Activated CD4-positive, CD25-positive, alpha-beta regulatory T cell (primary cell): ENCODE data around the gene TRIP10.

Experiments
- DNase-seq, 4 experiments: peaks; one replicate each; lab custom pipeline; 2025; lab: John Stamatoyannopoulos, UW

Gene TRIP10

DNA sequence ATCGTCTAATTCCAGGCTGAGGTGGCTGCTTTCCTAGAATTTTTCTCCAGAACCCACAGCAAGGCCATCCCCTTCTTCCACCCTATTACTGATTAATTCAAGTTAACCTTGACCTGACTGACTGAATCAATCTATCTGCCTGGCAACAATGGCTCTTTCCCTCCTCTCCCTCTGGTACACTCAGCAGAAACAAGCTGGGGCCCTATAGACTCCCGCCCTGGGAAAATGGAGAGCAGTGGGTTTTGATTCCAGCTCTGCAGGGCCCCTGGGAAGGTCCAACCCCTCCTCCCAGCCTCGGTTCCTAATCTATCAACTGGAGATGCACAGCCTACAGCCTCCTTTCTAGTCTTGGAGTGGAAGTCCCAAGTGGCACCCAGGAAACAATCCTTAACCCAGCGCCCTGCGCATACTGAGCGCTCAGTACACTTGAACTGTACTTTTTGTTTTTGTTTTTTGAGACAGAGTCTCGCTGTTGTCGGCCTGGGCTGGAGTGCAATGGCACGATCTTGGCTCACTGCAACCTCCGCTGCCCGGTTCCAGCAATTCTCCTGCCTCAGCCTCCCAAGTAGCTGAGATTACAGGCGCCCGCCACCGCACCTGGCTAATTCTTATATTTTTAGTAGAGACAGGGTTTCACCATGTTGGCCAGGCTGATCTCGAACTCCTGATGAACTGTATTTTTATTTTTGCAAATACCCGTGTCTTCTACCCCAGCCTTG lies 13.8 kb upstream of the TRIP10 start:
- no peak for DNase-seq

DNA sequence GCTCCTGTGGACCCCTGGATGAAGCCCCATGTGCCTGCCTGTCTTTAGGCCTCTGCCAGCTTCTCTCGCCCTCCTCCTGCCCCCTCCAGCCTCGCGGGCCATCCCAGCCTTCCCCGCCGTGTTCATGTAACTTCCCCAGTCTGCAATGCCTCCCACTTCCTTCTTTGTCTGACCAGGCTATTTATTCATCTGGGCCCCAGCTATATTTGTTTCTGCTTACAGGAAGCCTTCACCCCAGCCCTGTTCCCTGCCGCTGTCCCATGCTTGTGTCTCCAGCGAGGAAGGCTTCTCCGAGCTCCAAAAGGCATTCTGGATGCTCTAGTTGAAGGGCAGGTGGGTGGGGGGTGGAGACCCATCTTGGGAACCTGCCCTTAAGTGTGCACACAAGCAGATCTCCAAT lies 11.1 kb upstream of the TRIP10 start:
- no peak for DNase-seq

DNA sequence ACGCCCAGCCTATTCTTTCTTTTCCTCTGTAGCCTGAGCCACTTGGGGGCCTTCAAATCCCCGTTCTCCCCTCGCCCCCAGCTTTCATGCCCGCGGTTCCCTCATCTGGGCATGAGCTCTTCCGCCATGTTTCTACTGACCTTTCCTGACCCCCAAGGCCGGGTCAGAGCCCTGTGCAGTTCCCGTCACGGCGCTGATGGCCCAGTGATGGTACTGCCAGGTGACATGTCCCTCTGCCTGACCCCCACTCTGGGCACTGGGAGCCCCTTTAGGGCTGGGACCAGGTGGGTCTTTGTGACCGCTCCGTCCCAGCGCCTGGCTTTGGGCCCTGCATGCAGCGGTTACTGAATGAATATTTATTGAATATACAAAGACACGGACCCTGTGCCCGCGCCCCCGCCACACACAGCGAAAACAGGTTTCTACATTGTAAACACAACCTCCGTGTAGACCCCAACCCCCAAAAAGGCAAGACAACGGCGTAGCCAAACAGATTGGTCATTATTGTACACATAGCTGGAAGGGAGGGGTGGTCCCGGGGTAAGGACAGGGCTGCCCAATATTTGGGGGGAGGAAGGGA lies 9.8 kb upstream of the TRIP10 start:
- DNase-seq, result no peak

DNA sequence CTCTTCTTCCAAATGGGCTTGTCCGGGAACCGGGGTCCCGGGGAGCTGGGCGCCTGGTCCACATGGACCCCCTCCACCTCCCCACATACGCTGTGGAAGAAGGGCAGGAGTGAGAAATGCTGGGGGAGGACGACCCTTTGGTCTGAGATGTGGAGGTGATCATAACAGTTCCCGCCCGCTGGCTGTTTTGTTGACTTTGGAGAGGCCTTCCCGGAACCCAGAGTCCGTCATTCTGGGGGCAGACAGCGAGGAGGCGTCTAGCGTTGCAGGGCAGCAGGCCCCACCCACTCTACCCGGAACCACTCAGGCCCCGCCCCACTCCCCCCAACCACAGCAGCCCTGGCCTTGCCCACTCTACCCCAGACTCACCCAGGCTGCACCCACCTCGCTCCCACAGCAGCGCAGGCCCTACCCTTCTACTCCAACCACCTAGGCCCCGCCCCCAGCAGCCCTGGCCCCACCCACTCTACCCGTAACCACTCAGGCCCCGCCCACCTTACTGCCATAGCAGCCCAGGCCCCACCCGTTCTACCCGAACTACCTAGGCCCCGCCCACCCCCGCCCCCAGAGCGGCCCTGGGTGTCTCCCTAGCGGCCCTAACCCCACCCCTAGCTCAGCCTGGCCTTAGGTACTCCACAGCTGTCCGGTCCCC lies 9.2 kb upstream of the TRIP10 start:
- no peak for DNase-seq

DNA sequence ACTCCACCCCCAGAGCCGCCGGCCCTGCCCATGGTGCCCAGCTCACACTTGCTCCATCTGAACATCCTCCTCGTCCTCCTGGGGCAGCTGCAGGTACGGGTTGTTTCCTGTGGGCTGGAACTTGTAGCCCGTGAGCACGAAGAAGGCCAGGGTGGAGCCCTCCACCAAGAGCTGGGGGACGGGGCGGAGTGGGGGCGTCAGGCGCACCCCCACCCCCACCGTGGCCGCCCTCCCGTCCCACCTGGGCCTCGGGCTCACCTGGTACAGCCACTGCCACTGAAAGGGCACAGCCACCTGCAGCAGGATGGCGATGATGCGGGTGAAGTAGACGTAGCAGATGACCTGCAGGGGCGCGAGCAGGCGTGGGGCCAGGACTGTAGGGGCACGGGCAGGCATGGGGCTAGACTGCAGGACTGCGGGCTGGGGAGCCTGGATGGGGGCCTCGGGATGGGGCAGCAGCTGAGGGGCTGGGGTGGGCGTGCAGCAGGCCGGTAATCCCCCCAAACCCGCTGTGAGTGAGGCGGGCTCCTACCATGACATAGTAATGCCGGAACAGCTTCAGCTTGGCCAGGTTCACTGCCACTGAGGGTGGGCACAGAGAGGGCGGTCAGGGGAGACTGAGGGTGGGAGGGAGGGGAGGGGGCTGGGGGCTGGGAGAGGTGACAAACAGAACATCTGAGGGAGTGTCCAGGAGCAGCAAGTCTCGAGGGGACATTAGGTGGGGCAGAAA lies 8.4 kb upstream of the TRIP10 start:
- no peak for DNase-seq

DNA sequence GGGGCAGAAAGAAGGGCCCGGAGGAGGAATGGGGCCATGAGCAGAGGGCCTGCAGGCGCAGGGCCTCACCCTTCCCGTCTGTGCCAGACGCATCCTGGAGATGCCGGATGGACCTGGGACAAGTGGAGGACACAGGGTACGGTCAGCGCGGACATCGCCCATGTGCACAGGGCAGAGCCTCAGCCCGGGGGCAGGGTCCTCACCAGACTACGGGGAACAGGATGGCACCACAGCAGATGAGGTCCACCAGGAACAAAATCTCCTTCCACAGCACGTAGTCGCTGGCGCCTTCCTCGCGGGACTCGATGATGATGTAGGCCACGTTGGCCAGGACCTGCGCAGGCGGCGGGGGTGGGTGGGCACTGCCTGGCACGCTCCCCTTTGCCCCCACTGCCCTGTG lies 7.7 kb upstream of the TRIP10 start:
- DNase-seq, result no peak

DNA sequence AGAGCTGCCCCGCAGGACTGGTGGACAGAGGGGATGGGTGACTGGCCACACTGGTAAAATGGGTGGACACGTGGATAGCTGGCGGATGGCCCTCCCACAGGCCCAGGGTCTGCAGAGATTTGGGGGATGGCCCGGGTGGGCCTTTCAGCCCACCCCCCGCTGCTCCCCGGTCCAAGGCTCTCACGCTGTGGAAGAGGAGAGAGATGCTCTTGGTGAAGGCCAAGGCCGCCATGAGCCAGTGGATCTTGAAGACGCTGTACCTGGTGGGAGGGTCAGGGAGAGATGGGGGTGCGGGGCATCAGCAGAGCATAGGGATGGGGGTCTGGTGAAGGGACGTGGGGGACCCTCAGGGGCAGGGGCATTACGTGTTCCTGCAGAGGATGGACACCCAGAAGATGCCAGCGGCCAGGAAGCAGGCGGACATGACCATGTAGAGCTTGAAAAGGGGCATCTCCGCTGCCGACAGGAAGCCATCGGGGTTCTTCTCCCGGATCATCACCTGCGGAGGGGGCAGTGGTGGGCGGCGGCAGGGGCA lies 6.6 kb upstream of the TRIP10 start:
- no peak for DNase-seq

DNA sequence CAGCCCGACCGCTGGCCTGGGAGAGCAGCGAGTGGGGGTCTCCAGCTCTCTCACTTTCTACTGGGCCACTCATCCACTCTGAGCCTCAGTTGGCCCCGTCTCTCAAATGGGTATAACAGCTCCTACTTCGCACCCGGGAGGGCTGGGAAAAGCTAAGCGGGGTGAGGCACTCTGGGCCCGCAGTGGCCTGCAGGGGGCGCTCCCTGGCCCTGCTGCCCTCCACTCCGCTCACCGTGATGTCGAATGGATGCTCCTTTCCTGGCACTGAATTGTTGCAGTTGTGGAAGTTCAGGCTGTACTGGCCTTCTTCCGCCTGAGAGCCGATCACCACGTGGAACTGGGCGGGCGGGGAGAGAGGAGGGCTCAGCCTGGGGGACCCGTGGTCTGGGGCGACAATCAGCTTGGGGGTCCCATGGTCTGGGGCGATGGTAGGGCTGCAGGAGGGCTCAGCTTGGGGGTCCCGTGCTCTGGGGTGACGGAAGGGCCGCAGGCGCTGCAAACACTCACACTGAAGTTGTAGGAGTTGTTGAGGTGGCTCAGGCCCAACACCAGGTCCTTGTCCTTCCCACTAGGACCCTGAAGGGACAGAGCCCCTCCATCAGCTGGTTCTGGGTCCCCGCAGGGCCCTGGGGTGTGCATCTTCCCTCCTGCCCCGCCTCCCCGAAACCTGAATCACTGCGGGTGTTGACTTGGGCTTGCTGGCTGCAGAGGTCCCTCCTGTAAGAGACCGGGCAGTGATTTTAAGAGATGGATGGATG lies 6.0 kb upstream of the TRIP10 start:
- no peak for DNase-seq

DNA sequence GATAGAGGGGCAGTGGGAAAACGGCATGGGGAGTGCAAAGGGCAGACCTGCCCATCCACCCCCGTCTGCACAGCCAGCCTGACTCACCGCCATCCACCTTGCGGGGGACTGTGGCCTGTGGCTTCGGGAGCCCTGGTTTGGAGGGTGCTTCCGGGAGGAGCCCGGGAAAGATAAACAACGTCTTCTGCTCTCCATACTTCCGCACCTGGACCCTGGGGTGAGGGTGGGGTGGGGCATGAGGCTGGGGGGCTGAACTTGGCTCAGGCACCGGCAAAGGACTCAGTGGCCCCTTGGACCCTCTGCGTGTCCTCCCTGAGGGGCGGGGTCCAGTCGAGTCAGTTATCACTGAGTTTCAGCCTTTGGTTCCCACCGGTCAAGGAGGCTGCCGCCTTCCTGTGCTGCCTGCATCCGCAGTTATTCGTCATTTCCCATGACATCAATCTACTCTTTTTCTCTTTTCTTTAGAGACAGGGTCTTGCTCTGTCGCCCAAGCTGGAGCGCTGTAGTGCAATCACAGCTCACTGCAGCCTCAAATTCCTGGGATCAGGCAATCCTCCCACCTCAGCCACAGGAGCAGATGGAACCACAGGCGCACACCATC lies 5.3 kb upstream of the TRIP10 start:
- DNase-seq, result no peak

DNA sequence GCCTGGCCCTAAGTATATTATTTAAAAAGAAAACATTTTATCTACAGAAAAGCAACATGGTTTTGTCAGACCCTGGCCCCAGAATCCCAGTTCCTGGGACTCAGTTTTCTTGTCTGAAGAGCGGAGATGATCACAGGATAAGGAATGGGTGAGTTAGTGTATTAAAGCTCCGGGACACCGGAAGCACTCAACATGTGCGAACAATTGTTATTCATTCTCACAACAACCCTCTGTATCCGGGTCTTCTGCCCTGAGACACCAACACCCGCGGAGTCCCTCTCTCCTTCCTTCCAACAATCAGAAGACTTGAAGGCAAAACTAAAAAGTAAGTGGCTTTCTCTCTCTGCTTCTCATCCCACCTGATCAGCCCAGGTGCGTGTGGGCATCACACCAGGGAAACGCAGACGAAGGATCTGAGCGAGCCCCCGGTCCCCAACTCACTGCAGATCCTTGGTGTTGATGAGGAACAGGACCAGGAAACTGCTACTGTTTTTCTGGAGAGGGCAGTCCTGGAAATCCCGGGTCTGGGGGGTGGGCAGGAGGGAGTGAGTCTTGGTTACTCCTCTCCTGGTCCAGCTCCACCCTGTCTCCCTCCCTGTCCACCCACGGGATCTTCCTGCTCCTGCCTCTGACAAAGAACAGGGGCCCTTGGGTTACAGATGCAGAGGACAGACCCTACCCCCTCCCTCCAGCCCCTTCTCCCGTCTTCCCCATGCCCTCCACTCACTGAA lies 4.1 kb upstream of the TRIP10 start:
- no peak for DNase-seq

DNA sequence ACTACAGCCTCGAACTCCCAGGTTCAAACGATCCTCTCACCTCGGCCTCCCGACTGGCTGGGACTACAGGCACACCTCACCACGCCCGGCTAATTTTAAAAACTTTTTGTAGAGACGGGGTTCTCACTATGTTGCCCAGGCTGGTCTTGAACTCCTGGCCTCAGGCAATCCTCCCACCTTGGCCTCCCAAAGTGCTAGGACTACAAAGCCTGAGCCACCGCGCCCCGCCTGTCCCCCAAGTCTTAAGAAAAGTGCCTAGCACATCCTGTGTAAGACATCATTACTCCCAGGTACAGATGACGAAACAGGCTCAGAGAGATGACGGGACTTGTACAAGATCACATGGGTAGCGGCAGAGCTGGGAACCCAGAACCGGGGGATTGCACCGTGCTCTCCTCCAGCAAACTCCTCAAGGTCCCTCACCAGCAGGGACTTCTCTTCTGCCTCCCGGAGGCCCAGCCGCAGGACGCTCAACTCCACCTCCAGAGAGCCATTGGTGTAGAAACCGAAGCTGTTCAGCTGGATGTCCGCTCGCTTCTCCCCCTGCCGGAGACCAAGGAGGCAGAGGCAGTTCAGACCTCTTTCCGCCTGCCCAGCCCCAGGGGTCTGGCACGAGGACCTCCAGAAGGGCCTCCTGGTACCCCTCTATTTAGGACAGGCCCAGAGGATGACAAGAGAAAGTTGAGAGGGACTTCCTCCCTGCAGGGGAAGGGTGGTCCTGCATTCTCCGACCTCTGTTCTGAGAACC lies 3.1 kb upstream of the TRIP10 start:
- peak; percentile 35 to 45 (median 41) for DNase-seq

DNA sequence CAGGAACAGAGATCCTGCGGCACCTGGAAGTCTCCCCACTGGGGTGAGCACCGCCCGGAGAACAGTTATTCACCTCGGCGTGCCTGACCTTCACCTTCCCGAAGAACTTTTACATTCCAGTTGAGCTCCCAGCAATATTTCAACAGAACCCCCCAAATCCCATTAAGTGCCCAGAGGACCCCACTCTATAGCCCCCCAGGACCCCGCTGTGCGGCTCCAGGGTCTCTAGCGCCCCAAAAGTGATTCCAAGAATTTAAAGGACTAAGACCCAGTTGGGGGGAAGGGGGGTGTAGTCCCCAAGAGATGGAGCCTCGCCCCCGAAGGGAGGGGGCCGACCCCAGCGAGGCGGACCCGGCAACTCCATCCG lies 2.6 kb upstream of the TRIP10 start:
- no peak for DNase-seq

DNA sequence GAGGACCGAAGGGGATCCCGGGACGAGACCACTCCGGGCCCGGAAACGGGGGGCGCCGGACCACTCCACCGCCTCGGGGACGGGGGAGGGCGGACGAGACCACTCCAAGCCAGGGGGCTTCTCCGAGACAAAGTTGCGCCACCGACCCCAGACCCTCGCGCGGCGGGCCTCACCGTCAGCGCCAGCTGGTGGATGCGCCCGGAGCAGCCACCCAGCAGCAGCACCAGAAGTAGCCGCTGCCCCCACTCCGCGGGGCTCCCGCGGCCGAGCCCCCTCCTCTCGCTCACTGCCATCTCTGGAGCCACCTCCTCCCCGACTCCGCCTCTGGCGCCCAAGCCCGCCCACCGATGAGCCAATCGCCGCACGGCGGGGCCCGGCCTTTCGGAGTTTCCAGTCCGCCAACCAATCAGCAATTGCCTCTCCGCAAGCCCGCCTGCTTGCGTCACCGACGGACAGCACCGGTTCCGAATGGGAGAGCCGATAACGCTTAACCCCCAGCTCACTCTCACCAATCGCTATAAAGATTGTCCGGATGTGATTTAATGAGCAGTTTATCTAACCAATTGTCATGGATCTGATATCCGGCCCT lies 2.1 kb upstream of the TRIP10 start, which contains the start of gene GPR108:
Gene GPR108 (minus strand): TSS at position 297 of the 589 bp plus-strand sequence. CDS start 4 bp downstream, at position 293.
- DNase-seq, result peak; percentile 95 to 99 (median 98)

DNA sequence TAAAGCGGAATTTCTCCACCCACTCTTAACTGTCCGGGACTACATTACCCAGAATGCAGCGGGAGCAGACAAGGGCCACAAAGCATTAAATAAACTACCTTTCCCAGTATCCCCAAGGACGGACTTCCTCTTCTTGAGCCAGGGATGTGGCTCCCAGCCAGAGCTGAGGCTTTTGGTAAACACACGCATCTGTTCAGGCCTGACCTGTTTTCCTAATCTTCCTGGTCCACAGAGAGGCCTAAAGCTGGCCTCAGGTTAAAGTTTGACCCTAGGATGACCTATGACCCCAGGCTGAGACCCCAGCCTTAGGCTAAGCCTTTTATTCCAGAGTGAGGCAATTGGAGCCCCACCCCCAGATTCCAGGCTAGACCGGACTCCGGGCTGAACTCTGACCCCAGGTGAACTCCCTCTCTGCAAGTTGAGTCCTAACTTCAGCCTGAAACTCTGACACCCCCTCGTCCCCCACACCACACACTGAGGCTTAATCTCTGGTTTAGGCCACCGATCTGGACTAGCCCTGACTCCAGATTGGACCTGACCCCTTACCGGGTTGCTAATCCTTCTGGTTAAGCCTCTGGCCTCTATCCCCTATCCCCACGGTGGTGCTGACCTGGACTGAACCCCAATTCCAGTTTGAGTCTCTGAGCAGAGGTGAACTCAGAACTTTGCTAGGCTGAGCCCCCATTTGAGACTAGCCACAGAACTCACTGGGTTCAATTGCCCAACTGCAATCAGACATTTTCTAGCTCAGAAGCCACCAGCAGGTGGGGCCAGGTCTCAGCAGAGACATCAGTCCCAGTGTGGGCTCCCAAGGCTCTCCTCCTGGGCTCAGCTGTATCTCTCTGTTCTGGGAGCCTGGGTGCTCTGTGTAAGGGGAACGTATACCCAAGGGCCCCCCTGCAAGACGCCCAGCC lies 1.4 kb upstream of the TRIP10 start:
- peak; percentile 27 to 60 (median 49) for DNase-seq

DNA sequence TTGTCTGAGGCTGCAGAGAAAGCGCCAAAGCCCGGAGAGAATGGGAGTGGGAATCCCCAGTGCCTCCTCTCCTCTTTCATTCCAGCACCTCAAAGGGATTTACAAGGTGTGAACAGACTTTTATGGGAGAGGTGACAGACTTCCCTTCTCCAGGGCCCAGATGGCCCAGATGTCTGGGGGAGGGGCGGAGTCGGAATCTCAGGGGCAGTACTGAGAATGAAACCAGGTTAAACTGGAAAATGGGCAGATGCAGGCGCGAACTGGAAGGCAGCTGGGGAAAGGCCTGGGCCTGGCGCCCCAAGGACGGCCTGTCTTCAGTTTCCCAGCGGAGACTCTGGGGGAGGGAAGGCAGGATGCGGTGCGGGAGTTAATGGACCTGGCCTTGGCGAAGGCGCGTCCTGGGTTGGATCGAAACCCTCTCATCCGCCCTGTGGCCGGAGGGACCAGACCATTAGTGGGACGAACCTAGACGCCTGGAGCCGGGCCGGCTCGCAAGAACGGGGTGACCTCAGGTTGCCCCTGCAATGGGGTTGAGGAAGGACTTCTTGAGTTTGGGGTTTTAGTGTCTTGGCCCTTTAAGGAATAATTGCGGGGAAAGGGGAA lies 592 bp upstream of the TRIP10 start:
- no peak for DNase-seq

DNA sequence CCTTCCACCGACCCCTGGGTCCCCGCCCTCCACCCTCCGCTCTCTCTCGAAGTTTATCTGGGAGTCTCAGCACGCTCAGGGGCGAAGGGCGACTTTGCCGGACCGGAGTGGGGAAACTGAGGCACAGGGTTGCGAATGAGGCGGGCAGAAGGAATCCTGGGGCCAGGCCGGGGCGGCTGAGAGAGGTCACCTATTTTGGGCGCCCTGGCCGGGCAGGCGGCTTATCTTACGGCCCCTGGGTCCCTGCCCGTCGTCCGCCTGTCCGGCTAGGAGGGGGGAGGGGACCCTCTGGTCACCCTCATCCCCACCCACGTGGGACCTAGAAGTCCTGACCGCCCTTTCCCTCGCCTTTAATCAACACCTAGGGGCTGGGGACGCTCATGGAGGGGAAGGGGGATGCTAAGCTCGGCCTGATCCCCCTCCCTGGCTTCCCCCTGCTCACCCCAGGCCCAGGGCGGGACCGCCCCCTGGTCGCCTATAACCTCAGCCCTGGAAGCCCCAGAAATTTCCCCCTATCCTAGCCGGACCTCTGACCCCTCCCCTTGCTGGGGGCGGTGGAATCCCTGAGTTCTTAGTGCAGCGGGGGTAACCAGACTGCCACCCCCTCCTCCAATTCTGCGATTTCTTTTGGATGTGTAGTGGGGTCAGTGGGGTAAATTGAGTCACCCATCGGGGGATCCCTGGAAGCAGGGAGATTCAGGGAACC lies 556 bp downstream of the TRIP10 start:
- DNase-seq, result no peak

DNA sequence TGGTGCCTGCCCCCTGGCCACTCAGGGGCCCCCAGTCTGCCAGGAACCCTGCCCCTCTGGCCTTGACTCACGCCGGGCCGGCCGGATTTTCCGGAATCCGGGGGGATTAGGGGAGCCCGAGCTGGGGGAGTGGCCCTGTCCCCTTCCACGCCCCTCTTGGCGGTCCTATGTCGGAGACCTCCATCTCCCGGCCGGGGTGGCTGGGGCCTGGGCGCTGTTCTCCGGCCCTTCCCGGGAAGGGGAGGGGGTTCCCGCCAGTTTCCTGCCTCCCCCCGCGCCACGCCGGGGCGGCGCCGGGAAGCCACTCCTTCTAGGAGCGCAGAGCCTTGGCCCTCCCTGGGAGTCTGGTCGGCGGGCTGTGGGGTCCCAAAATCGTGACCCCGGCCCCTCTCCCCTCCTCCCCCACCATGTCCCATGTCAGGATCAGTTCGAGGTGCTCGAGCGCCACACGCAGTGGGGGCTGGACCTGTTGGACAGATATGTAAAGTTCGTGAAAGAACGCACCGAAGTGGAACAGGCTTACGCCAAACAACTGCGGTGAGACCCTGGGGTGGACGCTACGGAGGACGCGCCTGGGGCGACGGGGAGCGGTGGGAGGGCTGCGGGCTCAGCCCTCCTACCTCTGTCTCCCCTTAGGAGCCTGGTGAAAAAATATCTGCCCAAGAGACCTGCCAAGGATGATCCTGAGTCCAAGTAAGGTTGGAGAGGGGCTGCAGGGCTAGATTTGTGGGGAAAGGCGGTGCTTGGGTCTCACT lies 1.3 kb downstream of the TRIP10 start:
- DNase-seq, result no peak
